ENCODE measurements around the gene HIF3A. TPM values are rescaled to one million over a fixed set of nuclear protein-coding genes. Genes with fewer than 3 reads are reported as not detected.
"Not testable (repeated sequence)": the region's sequence is repeated elsewhere in the genome, so short reads cannot be mapped to it uniquely, and the experiment has no call there.

The HIF3A gene
- 37.7 TPM for polyA plus RNA-seq (2013, experiment 1 of 4)
- 35.7 TPM for polyA plus RNA-seq (2013, experiment 2 of 4)
- polyA plus RNA-seq (2013, experiment 3 of 4) = 19.0 TPM
- 22.1 TPM for polyA plus RNA-seq (2013, experiment 4 of 4)

DNA sequence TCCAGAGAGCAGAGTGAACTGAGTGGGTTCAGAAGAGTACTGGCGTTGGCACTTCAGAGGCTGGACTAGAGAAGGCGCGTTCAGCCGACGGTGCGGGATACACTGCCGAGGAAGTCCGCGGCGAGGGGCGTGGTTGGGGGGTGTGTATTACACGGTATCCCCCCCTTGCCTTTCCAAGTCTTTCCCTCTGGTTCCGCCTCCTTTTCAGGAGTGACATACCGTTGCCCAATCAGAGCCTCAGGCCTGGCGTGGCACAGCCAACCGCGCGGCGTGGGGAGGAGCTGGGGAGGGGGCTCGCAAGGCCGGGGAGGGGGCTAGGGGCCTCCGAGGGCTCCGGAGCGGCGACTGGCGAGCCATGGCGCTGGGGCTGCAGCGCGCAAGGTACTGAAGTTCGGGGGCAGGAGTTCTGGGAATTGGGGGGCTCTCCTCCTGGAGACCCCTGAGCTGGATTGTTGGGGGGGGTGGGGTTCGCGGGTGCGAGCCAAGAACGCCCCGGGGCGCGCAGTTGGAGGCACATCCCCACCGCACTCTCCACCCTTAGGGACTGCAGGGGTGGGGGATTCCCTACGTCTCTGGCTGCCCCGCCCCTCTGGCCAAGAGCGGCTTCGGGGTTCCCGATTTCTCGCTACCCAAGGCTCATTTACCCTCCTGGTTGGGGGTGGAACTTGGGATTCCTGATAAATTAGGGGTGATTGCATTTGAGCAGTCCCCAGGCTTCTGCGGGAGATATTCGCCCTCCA is at the start of gene HIF3A:
Gene HIF3A, plus strand, starts transcription at position 321 of the 740 bp plus-strand sequence. Its CDS starts 35 bp downstream, at position 356.
- H3K9me3 ChIP-seq (ENCODE audit: control insufficient read depth, low read length) = no peaks in the 10 kb centered on the region
- H3K4me1 ChIP-seq (ENCODE audit: control insufficient read depth, insufficient read depth, low read length) = peaks cover 19% of the 10 kb centered on the region
- no peaks in the 10 kb centered on the region for H3K36me3 ChIP-seq (ENCODE audit: control insufficient read depth, insufficient read depth, low read length)
- H3K27me3 ChIP-seq (ENCODE audit: control insufficient read depth, insufficient read depth, low read length, poor library complexity, severe bottlenecking) = no peaks in the 10 kb centered on the region
- WGBS, 2 experiments = 1% methylated on average over 42 to 46 of the region's 46 CpGs
- no peak within 1 kb of the TSS for H3K27ac ChIP-seq (ENCODE audit: insufficient read depth, low read depth, low read length, poor library complexity, severe bottlenecking)
- H3K4me3 ChIP-seq (ENCODE audit: insufficient read depth, low read depth, low read length) = peak within 1 kb of the TSS; percentile 73

DNA sequence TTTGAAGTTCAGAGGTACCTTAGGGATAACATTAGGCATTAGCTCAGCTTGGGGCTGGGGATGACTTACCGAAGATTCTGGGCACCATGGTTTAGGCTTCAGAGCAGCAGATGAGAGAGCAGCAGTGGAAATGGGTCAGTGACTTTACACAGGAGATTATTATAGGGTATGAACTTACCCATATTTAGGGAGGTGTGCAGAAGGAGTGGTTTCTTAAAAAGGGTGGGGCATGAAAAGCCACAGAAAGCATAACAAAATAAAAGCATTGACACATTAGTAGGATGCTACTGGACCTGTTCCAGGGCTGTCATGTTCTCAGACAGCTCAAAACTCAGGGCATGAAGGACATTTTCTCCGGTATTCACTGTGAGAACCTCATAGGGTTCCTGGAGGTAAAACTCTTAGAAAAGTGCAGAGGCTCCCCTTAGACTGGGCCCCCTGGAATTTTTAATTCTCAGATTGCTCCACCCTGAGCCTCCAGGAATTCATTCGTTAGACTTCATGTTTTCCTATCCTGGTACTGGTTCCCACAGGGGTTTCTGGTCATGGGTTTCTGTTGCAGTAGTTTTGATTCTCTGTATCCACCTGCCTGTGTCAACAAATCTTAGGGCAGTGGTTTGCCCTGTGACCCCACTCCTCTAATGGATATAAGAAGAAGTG is 46.6 kb upstream of the HIF3A start:
- Histone ChIP-seq H3K27ac (ENCODE audit: insufficient read depth, low read depth, low read length, poor library complexity, severe bottlenecking) (no peak overlapping the region), H3K4me1 (ENCODE audit: control insufficient read depth, insufficient read depth, low read length) (no peaks in the 10 kb centered on the region), H3K36me3 (ENCODE audit: control insufficient read depth, insufficient read depth, low read length) (no peaks in the 10 kb centered on the region), H3K4me3 (ENCODE audit: insufficient read depth, low read depth, low read length) (no peak overlapping the region), H3K9me3 (ENCODE audit: control insufficient read depth, low read length) (no peaks in the 10 kb centered on the region), H3K27me3 (ENCODE audit: control insufficient read depth, insufficient read depth, low read length, poor library complexity, severe bottlenecking) (no peaks in the 10 kb centered on the region)
- WGBS, 2 experiments = 94 to 95% methylated on average over 3 of the region's 3 CpGs

DNA sequence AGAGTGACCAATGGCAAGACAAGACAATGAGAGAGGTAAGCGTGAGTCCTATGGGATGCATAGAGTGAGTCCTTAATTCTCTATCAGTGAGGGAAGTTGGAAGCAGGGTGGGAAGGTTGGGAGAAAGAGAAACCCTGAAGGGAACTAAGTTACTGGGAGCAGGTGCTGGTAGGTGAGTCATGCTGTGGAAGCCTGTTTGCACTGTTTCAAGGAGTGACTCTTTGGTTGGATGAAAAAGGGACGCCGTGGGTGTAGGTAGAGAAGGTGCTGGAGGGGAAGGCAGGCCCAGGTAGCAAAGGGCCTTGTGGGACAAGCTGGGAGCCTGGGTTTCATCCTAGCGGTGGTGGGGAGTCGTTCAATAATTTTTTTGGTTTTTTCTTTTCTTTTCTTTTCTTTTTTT is 45.4 kb upstream of the HIF3A start:
- 75% methylated on average over 5 of the region's 5 CpGs for WGBS, 2 experiments
- Histone ChIP-seq H3K27ac (ENCODE audit: insufficient read depth, low read depth, low read length, poor library complexity, severe bottlenecking) (no peak overlapping the region), H3K9me3 (ENCODE audit: control insufficient read depth, low read length) (no peaks in the 10 kb centered on the region), H3K4me3 (ENCODE audit: insufficient read depth, low read depth, low read length) (no peak overlapping the region), H3K36me3 (ENCODE audit: control insufficient read depth, insufficient read depth, low read length) (no peaks in the 10 kb centered on the region), H3K27me3 (ENCODE audit: control insufficient read depth, insufficient read depth, low read length, poor library complexity, severe bottlenecking) (no peaks in the 10 kb centered on the region), H3K4me1 (ENCODE audit: control insufficient read depth, insufficient read depth, low read length) (no peaks in the 10 kb centered on the region)

GRCh38 chr19:46254776-46255175 is 42.1 kb upstream of the HIF3A start:
- H3K27ac ChIP-seq (ENCODE audit: insufficient read depth, low read depth, low read length, poor library complexity, severe bottlenecking) = no peak overlapping the region
- WGBS, 2 experiments = 93 to 99% methylated on average over 4 of the region's 4 CpGs
- no peaks in the 10 kb centered on the region for H3K4me1 ChIP-seq (ENCODE audit: control insufficient read depth, insufficient read depth, low read length)
- no peaks in the 10 kb centered on the region for H3K27me3 ChIP-seq (ENCODE audit: control insufficient read depth, insufficient read depth, low read length, poor library complexity, severe bottlenecking)
- H3K4me3 ChIP-seq (ENCODE audit: insufficient read depth, low read depth, low read length) = no peak overlapping the region
- H3K9me3 ChIP-seq (ENCODE audit: control insufficient read depth, low read length) = no peaks in the 10 kb centered on the region
- no peaks in the 10 kb centered on the region for H3K36me3 ChIP-seq (ENCODE audit: control insufficient read depth, insufficient read depth, low read length)

GRCh38 chr19:46256855-46257254 is 40.0 kb upstream of the HIF3A start:
- H3K36me3 ChIP-seq (ENCODE audit: control insufficient read depth, insufficient read depth, low read length) = no peaks in the 10 kb centered on the region
- no peak overlapping the region for H3K27ac ChIP-seq (ENCODE audit: insufficient read depth, low read depth, low read length, poor library complexity, severe bottlenecking)
- 90 to 93% methylated on average over 8 of the region's 8 CpGs for WGBS, 2 experiments
- H3K27me3 ChIP-seq (ENCODE audit: control insufficient read depth, insufficient read depth, low read length, poor library complexity, severe bottlenecking) = no peaks in the 10 kb centered on the region
- H3K4me3 ChIP-seq (ENCODE audit: insufficient read depth, low read depth, low read length) = no peak overlapping the region
- no peaks in the 10 kb centered on the region for H3K4me1 ChIP-seq (ENCODE audit: control insufficient read depth, insufficient read depth, low read length)
- no peaks in the 10 kb centered on the region for H3K9me3 ChIP-seq (ENCODE audit: control insufficient read depth, low read length)

- not testable (repeated sequence) for H3K4me1 ChIP-seq (ENCODE audit: control insufficient read depth, insufficient read depth, low read length); H3K27me3 ChIP-seq (ENCODE audit: control insufficient read depth, insufficient read depth, low read length, poor library complexity, severe bottlenecking); H3K27ac ChIP-seq (ENCODE audit: insufficient read depth, low read depth, low read length, poor library complexity, severe bottlenecking); H3K36me3 ChIP-seq (ENCODE audit: control insufficient read depth, insufficient read depth, low read length); H3K9me3 ChIP-seq (ENCODE audit: control insufficient read depth, low read length); H3K4me3 ChIP-seq (ENCODE audit: insufficient read depth, low read depth, low read length)
- 91 to 94% methylated on average over 7 of the region's 7 CpGs for WGBS, 2 experiments
Observed at GRCh38 chr19:46261501-46261900, 35.3 kb upstream of the HIF3A start.

- 89 to 92% methylated on average over 9 to 11 of the region's 11 CpGs for WGBS, 2 experiments
- H3K36me3 ChIP-seq (ENCODE audit: control insufficient read depth, insufficient read depth, low read length); H3K4me1 ChIP-seq (ENCODE audit: control insufficient read depth, insufficient read depth, low read length); H3K27ac ChIP-seq (ENCODE audit: insufficient read depth, low read depth, low read length, poor library complexity, severe bottlenecking); H3K27me3 ChIP-seq (ENCODE audit: control insufficient read depth, insufficient read depth, low read length, poor library complexity, severe bottlenecking); H3K4me3 ChIP-seq (ENCODE audit: insufficient read depth, low read depth, low read length); H3K9me3 ChIP-seq (ENCODE audit: control insufficient read depth, low read length): not testable (repeated sequence)
Observed at GRCh38 chr19:46262684-46263296, 34.1 kb upstream of the HIF3A start.

- WGBS, 2 experiments = 80 to 84% methylated on average over 5 of the region's 5 CpGs
- H3K36me3 ChIP-seq (ENCODE audit: control insufficient read depth, insufficient read depth, low read length); H3K4me3 ChIP-seq (ENCODE audit: insufficient read depth, low read depth, low read length); H3K9me3 ChIP-seq (ENCODE audit: control insufficient read depth, low read length); H3K27ac ChIP-seq (ENCODE audit: insufficient read depth, low read depth, low read length, poor library complexity, severe bottlenecking); H3K27me3 ChIP-seq (ENCODE audit: control insufficient read depth, insufficient read depth, low read length, poor library complexity, severe bottlenecking); H3K4me1 ChIP-seq (ENCODE audit: control insufficient read depth, insufficient read depth, low read length): not testable (repeated sequence)
Observed at GRCh38 chr19:46264801-46265200, 32.0 kb upstream of the HIF3A start.

DNA sequence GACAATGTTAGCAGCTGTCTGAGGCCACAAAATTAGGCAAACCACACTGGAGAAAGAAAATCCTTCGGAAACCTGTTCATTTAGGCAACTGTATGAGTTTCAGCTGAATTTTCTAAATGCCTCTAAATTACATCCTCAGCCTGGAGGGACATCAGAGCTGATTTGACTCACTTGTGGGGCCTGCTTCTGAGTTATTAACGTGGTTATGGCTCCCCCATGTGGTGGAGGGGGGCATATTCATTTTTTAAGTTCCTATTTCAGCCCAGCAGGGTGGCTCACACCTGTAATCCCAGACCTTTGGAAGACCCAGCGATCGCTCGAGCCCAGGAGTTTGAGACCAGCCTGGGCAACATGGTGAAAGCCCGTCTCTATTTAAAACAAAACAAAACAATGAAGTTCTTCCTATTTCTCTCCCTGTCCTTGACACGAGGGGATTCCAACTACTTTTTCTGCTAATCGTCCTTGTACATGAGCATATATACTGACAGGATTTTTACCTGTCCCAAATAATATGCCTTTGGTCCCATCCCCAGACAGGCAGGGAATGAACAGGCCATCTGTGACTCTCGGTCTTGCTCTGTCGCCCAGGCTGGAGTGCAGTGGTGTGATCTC is 31.5 kb upstream of the HIF3A start:
- Histone ChIP-seq H3K4me1 (ENCODE audit: control insufficient read depth, insufficient read depth, low read length) (no peaks in the 10 kb centered on the region), H3K9me3 (ENCODE audit: control insufficient read depth, low read length) (no peaks in the 10 kb centered on the region), H3K27ac (ENCODE audit: insufficient read depth, low read depth, low read length, poor library complexity, severe bottlenecking) (no peak overlapping the region), H3K36me3 (ENCODE audit: control insufficient read depth, insufficient read depth, low read length) (no peaks in the 10 kb centered on the region), H3K4me3 (ENCODE audit: insufficient read depth, low read depth, low read length) (no peak overlapping the region), H3K27me3 (ENCODE audit: control insufficient read depth, insufficient read depth, low read length, poor library complexity, severe bottlenecking) (no peaks in the 10 kb centered on the region)
- WGBS, 2 experiments = 31 to 33% methylated on average over 10 of the region's 10 CpGs

DNA sequence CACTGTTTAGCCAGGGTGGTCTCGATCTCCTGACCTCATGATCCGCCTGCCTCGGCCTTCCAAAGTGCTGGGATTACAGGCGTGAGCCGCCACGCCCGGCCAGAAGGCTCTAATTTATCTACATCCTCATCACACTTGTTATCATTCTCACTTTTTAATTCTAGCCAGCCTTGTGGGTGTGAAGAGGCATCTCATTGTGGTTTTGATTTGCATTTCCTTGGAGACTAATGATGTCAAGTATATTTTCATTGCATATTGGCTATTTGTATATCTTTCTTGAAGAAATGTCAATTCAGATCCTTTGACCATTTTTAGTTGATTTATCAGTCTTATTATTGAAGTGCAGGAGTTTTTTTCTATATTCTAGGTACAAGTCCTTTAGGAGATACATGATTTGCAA is 27.7 kb upstream of the HIF3A start:
- WGBS, 2 experiments = 96% methylated on average over 7 of the region's 7 CpGs
- H3K4me1 ChIP-seq (ENCODE audit: control insufficient read depth, insufficient read depth, low read length) = peaks cover 3% of the 10 kb centered on the region
- no peaks in the 10 kb centered on the region for H3K36me3 ChIP-seq (ENCODE audit: control insufficient read depth, insufficient read depth, low read length)
- no peaks in the 10 kb centered on the region for H3K27me3 ChIP-seq (ENCODE audit: control insufficient read depth, insufficient read depth, low read length, poor library complexity, severe bottlenecking)
- H3K27ac ChIP-seq (ENCODE audit: insufficient read depth, low read depth, low read length, poor library complexity, severe bottlenecking) = no peak overlapping the region
- H3K4me3 ChIP-seq (ENCODE audit: insufficient read depth, low read depth, low read length) = no peak overlapping the region
- no peaks in the 10 kb centered on the region for H3K9me3 ChIP-seq (ENCODE audit: control insufficient read depth, low read length)

Data from ectodermal cell (in vitro differentiated cells).